ENCODE measurements around the gene DDX3X. TPM values are rescaled to one million over a fixed set of nuclear protein-coding genes. Genes with fewer than 3 reads are reported as not detected.

Gene DDX3X
- total and polyA plus RNA-seq, 9 of the 15 experiments (the other 6 are each of a cell fraction or from before 2014, with no cell fraction given): 51.3 to 232 (median 138) TPM

GRCh38 chrX:41384051-41384705 lies 50.2 kb downstream of the DDX3X start (continued):
- 0 out of 2 replicates have a peak, but pooled peaks have one; percentile 21 for TF ChIP-seq MAFG (tag; conservative IDR thresholded peaks at IDR 0.05)
- TF ChIP-seq SETDB1 (IDR thresholded peaks at IDR 0.05; ENCODE audit: low read length): no peak
- TF ChIP-seq ILF3 (IDR thresholded peaks at IDR 0.05; ENCODE audit: borderline replicate concordance): no peak
- TF ChIP-seq GTF2A2 (tag; IDR thresholded peaks at IDR 0.05): no peak
- TF ChIP-seq TOE1 (IDR thresholded peaks at IDR 0.05; ENCODE audit: borderline replicate concordance): no peak
- no peak for TF ChIP-seq TOE1 (CRISPR knock-in tag; IDR thresholded peaks at IDR 0.05; ENCODE audit: borderline replicate concordance, low read depth)
- no peak for TF ChIP-seq TAF15 (IDR thresholded peaks at IDR 0.05; ENCODE audit: low read depth, low read length)
- TF ChIP-seq ZNF57 (CRISPR knock-in tag; IDR thresholded peaks at IDR 0.05): no peak
- no peak for TF ChIP-seq XRCC5 (IDR thresholded peaks at IDR 0.05; ENCODE audit: low read depth, low read length)
- TF ChIP-seq, protein P1, sequence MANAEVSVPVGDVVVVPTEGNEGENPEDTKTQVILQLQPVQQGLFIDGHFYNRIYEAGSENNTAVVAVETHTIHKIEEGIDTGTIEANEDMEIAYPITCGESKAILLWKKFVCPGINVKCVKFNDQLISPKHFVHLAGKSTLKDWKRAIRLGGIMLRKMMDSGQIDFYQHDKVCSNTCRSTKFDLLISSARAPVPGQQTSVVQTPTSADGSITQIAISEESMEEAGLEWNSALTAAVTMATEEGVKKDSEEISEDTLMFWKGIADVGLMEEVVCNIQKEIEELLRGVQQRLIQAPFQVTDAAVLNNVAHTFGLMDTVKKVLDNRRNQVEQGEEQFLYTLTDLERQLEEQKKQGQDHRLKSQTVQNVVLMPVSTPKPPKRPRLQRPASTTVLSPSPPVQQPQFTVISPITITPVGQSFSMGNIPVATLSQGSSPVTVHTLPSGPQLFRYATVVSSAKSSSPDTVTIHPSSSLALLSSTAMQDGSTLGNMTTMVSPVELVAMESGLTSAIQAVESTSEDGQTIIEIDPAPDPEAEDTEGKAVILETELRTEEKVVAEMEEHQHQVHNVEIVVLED (CRISPR knock-in tag; IDR thresholded peaks at IDR 0.05): no peak
- TF ChIP-seq ZBTB26 (CRISPR knock-in tag; IDR thresholded peaks at IDR 0.05): no peak
- TF ChIP-seq, protein P2, sequence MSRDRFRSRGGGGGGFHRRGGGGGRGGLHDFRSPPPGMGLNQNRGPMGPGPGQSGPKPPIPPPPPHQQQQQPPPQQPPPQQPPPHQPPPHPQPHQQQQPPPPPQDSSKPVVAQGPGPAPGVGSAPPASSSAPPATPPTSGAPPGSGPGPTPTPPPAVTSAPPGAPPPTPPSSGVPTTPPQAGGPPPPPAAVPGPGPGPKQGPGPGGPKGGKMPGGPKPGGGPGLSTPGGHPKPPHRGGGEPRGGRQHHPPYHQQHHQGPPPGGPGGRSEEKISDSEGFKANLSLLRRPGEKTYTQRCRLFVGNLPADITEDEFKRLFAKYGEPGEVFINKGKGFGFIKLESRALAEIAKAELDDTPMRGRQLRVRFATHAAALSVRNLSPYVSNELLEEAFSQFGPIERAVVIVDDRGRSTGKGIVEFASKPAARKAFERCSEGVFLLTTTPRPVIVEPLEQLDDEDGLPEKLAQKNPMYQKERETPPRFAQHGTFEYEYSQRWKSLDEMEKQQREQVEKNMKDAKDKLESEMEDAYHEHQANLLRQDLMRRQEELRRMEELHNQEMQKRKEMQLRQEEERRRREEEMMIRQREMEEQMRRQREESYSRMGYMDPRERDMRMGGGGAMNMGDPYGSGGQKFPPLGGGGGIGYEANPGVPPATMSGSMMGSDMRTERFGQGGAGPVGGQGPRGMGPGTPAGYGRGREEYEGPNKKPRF (IDR thresholded peaks at IDR 0.05; ENCODE audit: low read depth, low read length): no peak
- TF ChIP-seq ETV1 (tag; conservative IDR thresholded peaks at IDR 0.05; ENCODE audit: low read depth): peak; percentile 49
- TF ChIP-seq KDM5B (IDR thresholded peaks at IDR 0.05; ENCODE audit: insufficient replicate concordance, low read depth, low read length): no peak
- TF ChIP-seq PCBP2 (IDR thresholded peaks at IDR 0.05; ENCODE audit: low read depth, low read length, poor library complexity, severe bottlenecking): no peak
- no peak for TF ChIP-seq ZBTB11 (CRISPR knock-in tag; IDR thresholded peaks at IDR 0.05)
- TF ChIP-seq ZEB2 (IDR thresholded peaks at IDR 0.05): peak; percentile 34; the same call in 1 of the 2 replicates
- TF ChIP-seq ZNF212 (CRISPR knock-in tag; IDR thresholded peaks at IDR 0.05): no peak
- TF ChIP-seq RBM34 (IDR thresholded peaks at IDR 0.05; ENCODE audit: borderline replicate concordance, insufficient read depth, low read length): no peak
